Neural progenitor cell (in vitro differentiated cells): ENCODE measurements around the gene KCNC1.

Experiments used
- CTCF ChIP-seq: fragments of 200-600 bp; sonication (generic); IDR thresholded peaks from 2 replicates; pipeline ENCODE4 v1.5.1; 2017; ENCODE audit warnings: antibody characterized with exemption, mild to moderate bottlenecking
- EZH2 ChIP-seq: fragments of 200-600 bp; sonication (generic); IDR thresholded peaks from 2 replicates; pipeline ENCODE4 v1.6.1; 2017; ENCODE audit warnings: antibody characterized with exemption, mild to moderate bottlenecking, moderate library complexity

- TF ChIP-seq EZH2 (no peak), CTCF (no peak)
Measured at GRCh38 chr11:17691976-17692375, 42.6 kb upstream of the KCNC1 start.
